AG04450 (cell line): ENCODE measurements around the gene TMOD2. TPM values are rescaled to one million over a fixed set of nuclear protein-coding genes. Genes with fewer than 3 reads are reported as not detected.

Source experiments
- CTCF ChIA-PET: fragments of 300-600, 350-600 bp; formaldehyde crosslinking; extraction: SDS; loops from one replicate; lab custom pipeline; 2022; ENCODE audit warnings: antibody characterized with exemption, inconsistent platforms; lab: Charles Lee
- POLR2A ChIA-PET: fragments of 350-600 bp; formaldehyde crosslinking; extraction: SDS; loops from one replicate; lab custom pipeline; 2021; ENCODE audit warnings: antibody characterized with exemption, inconsistent platforms; lab: Yijun Ruan, JAX
- DNase-seq: peaks from one replicate; pipeline ENCODE4 v3.0.0-alpha.2; 2011; ENCODE audit warnings: low read depth, low spot score
- H3K27ac ChIP-seq: one replicate; pipeline ENCODE4 v1.5.1; 2012; ENCODE audit warnings: low read depth, low read length, control low read depth
- H3K27me3 ChIP-seq: one replicate; pipeline ENCODE4 v1.6.0; 2012; ENCODE audit warnings: low read length; ENCODE audit not compliant: control insufficient read depth, insufficient read depth
- H3K4me3 ChIP-seq: 2 replicates; pipeline ENCODE4 v1.5.1; 2011; ENCODE audit warnings: mild to moderate bottlenecking, low read depth, low read length, control low read depth
- H3K9me3 ChIP-seq: 2 replicates; pipeline ENCODE4 v1.5.1; 2012; ENCODE audit warnings: low read length; ENCODE audit not compliant: control insufficient read depth, insufficient read depth
- CTCF ChIP-seq: IDR thresholded peaks from 2 replicates; pipeline ENCODE4 v1.5.1; 2011; ENCODE audit warnings: low read depth, low read length, control low read depth, inconsistent platforms
- polyA plus RNA-seq: library from polyadenylated mRNA; depleted of rRNA; stranded (reverse); fragments of >200 nt; gene quantifications from 2 replicates; pipeline ENCODE4 v1.2.3, GENCODE V29; 2011

Gene TMOD2
- polyA plus RNA-seq, 1 experiment: 3.2 TPM

GRCh38 chr15:51793521-51794305 is 42.3 kb downstream of the TMOD2 start:
- Histone ChIP-seq H3K27ac (no peak overlapping the region), H3K4me3 (no peak overlapping the region), H3K27me3 (no peaks in the 10 kb centered on the region), H3K9me3 (no peaks in the 10 kb centered on the region)
- TF ChIP-seq CTCF: no peak
- ChIA-PET POLR2A (no interaction called here), CTCF (interaction anchor here (1.9 kb wide), 1 partner anchor 17 kb away, joined by 8 read pairs; no protein-coding TSS in a partner anchor)
- DNase-seq: no peak

GRCh38 chr15:51796847-51797401 is 45.5 kb downstream of the TMOD2 start:
- Histone ChIP-seq H3K27ac (no peak overlapping the region), H3K9me3 (no peaks in the 10 kb centered on the region), H3K4me3 (no peak overlapping the region), H3K27me3 (no peaks in the 10 kb centered on the region)
- TF ChIP-seq CTCF: no peak
- CTCF ChIA-PET: interaction anchor here (1.2 kb wide), 1 partner anchor 20 kb away, joined by 3 read pairs; no protein-coding TSS in a partner anchor
- DNase-seq: no peak
- POLR2A ChIA-PET: no interaction called here

- Histone ChIP-seq H3K4me3 (no peak overlapping the region), H3K27ac (no peak overlapping the region), H3K27me3 (no peaks in the 10 kb centered on the region), H3K9me3 (no peaks in the 10 kb centered on the region)
- no peak for TF ChIP-seq CTCF
- POLR2A ChIA-PET: no interaction called here
- no peak for DNase-seq
- CTCF ChIA-PET: no interaction called here
Measured at GRCh38 chr15:51798281-51798680, 46.9 kb downstream of the TMOD2 start.

- ChIA-PET POLR2A (no interaction called here), CTCF (interaction anchor here (0.5 to 1.3 kb wide), 5 partner anchors 19 to 644 kb away, joined by 3 to 7 read pairs (median 3); no protein-coding TSS in a partner anchor)
- Histone ChIP-seq H3K4me3 (no peak overlapping the region), H3K27me3 (no peaks in the 10 kb centered on the region), H3K27ac (no peak overlapping the region), H3K9me3 (no peaks in the 10 kb centered on the region)
- DNase-seq: no peak
- TF ChIP-seq CTCF: no peak
Measured at GRCh38 chr15:51799282-51800252, 48.2 kb downstream of the TMOD2 start.
